Psoas muscle (tissue), 8 donors: ENCODE data around the gene CEP350. TPM values are rescaled to one million over a fixed set of nuclear protein-coding genes. Genes with fewer than 3 reads are reported as not detected.

Experiments
- ATAC-seq, 4 donors: fragments of 200-7000 bp; cut with Tn5 transposase; one replicate each; pipeline ENCODE4 v1.9.1; 2020; ENCODE audit warnings: moderate library complexity in 3 of 4, mild to moderate bottlenecking in 2 of 4
- DNase-seq, 2 donors: peaks; one replicate each; pipeline ENCODE4 v3.0.0-alpha.2; 2020
- H3K27ac ChIP-seq: fragments of 200-600 bp; one replicate; pipeline ENCODE4 v1.8.0; 2022
- H3K27me3 ChIP-seq, 3 donors: fragments of 200-600 bp in 1 of 3; one replicate each; pipeline versions ENCODE4 v1.6.1 to v1.8.0; 2013 to 2022; ENCODE audit warnings: low read length in 2 of 3, mild to moderate bottlenecking in 2 of 3, moderate library complexity in 1 of 3; ENCODE audit not compliant: insufficient read depth in 3 of 3
- H3K36me3 ChIP-seq, 2 donors: fragments of 200-600 bp in 1 of 2; one replicate each; pipeline versions ENCODE4 v1.6.1 to v1.8.0; 2013 to 2022; ENCODE audit warnings: low read depth in 1 of 2, mild to moderate bottlenecking in 1 of 2, moderate library complexity in 1 of 2; ENCODE audit not compliant: insufficient read depth in 1 of 2
- H3K4me1 ChIP-seq: fragments of 200-600 bp; one replicate; pipeline ENCODE4 v1.8.0; 2022
- H3K4me3 ChIP-seq: fragments of 200-600 bp; one replicate; pipeline ENCODE4 v1.8.0; 2022; ENCODE audit warnings: mild to moderate bottlenecking
- H3K9me3 ChIP-seq: fragments of 200-600 bp; one replicate; pipeline ENCODE4 v1.8.0; 2022
- CTCF ChIP-seq: fragments of 200-600 bp; IDR thresholded peaks from one replicate; pipeline ENCODE4 v1.8.0; 2022; ENCODE audit warnings: antibody characterized with exemption
- WGBS, 3 donors: extraction: QIAGEN DNeasy Blood & Tissue Kit; methylation state at CpG; one replicate each; pipeline versions ENCODE4 v1.1.6 to v1.1.7; 2013; 5-methylcytosine and 5-hydroxymethylcytosine counted together
- intact Hi-C, 2 donors: fragments of 100-400 bp; cut with DNase I; formaldehyde crosslinking; loops; one replicate each; pipeline versions ENCODE4 v1.11.0 to v1.14.2; 2022
- polyA plus RNA-seq, 3 donors: library from polyadenylated mRNA; stranded (reverse); fragments of 200-250 nt; gene quantifications; one replicate each; pipeline ENCODE4 v1.2.3, GENCODE V29; 2013
- total RNA-seq, 4 donors: library from RNA; stranded (reverse); fragmentation: NEBNext Ultra II Directional in 2 of 4; extraction: Animal tissue kit (Norgen Biotek cat#: 25700) in 2 of 4; gene quantifications; one replicate each; pipeline versions ENCODE4 v1.2.1 to v1.2.4, GENCODE V29; 2021 to 2023
- donor health status: healthy with polysubstance abuse.
- donor health status: DM: no; HTN: no; CAD: no; lungs with moderate emphysema.
- donor health status: Bipolar disorder and iron deficiency.
- donor health status: healthy.
- donor health status: DM: yes; HTN: yes; CAD: no.
- donor health status: DM: no; HTN: no; CAD: no.
- donor health status: DM: no; HTN: no; CAD: no.
- donor health status: DM: yes; HTN: yes; CAD: no.

Gene CEP350
- total and polyA plus RNA-seq, 7 donors = 5.1 to 65.3 (median 52.8) TPM

GRCh38 chr1:179971563-179972496, 17.2 kb downstream of the CEP350 start:
- ATAC-seq = no peak
- H3K4me1 ChIP-seq = peaks cover 68% of the 10 kb centered on the region
- H3K9me3 ChIP-seq = peaks cover 7% of the 10 kb centered on the region
- TF ChIP-seq CTCF = no peak
- H3K27me3 ChIP-seq = no peaks in the 10 kb centered on the region
- 74 to 89% (median 88%) methylated on average over 5 of the region's 5 CpGs for WGBS, 3 donors
- H3K36me3 ChIP-seq = no peaks in the 10 kb centered on the region
- no peak overlapping the region for H3K4me3 ChIP-seq
- intact Hi-C loops = no loop called here
- DNase-seq = no peak
- no peak overlapping the region for H3K27ac ChIP-seq

- Histone ChIP-seq H3K4me1 (peaks cover 76% of the 10 kb centered on the region), H3K27ac (no peak overlapping the region), H3K4me3 (peak overlapping the region; percentile 20), H3K27me3 (no peaks in the 10 kb centered on the region), H3K9me3 (no peaks in the 10 kb centered on the region), H3K36me3 (no peaks in the 10 kb centered on the region)
- no peak for ATAC-seq
- TF ChIP-seq CTCF = no peak
- DNase-seq = no peak
- intact Hi-C loops = no loop called here
- 60 to 76% (median 64%) methylated on average over 6 of the region's 6 CpGs for WGBS, 3 donors
Measured at GRCh38 chr1:179973198-179974110, 18.8 kb downstream of the CEP350 start.

DNA sequence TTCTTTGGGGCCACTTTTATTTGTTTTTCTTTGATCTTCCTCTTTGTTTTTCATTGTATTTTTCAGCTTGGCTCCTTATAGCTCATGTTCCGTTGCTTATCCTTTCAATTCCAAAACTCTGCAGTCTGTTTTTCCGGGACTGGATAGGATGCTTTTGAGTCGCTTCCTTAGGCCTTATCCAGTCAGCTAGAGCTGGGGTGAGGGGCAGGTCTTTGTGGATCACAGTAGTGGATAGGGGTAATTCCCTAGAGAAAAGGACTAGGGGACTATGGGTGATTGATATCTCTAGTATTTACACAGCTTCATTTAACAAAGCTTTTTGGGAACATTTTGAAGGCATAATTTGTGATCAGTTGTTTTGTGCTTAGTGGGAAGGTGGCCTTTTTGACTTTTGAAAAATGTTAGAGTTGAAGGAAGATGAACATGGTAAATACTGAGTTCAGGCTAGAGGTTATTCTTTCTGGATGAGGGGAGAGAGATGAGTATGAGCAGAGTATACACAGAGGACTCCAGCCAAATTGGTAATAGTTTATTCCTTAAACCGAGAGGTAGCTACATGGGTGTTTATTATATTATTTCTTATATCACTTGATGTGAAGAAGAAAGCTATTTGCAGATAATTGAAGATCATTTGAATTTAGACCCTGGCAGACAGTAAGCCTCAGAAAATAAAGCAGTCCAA, 22.5 kb downstream of the CEP350 start:
- WGBS, 3 donors = 70 to 82% (median 79%) methylated on average over 4 of the region's 4 CpGs
- peak overlapping the region; percentile 62 for H3K27ac ChIP-seq

More for the DNA sequence above, 22.5 kb downstream of the CEP350 start:
- Histone ChIP-seq H3K27me3 (no peaks in the 10 kb centered on the region), H3K4me3 (no peak overlapping the region), H3K36me3 (no peaks in the 10 kb centered on the region), H3K9me3 (no peaks in the 10 kb centered on the region), H3K4me1 (peaks cover 52% of the 10 kb centered on the region)
- TF ChIP-seq CTCF = no peak
- DNase-seq (no peak), ATAC-seq (peak in 1 of 4 donors; percentile 20)
- intact Hi-C loops = no loop called here
